HAP-1 (cell line): ENCODE results near the gene GFI1B.
"Not testable (repeated sequence)": the region's sequence is repeated elsewhere in the genome, so short reads cannot be mapped to it uniquely, and the experiment has no call there.

Experiments used
- DNase-seq, 2 experiments: peaks; one replicate each; pipeline ENCODE4 v3.0.0-alpha.2; 2016 to 2020; ENCODE audit warnings: low spot score in 2 of 2
- H3K27me3 ChIP-seq: fragments of 250-450 bp; sonication (Bioruptor Pico); 2 replicates; pipeline ENCODE4 v1.5.1; 2020; ENCODE audit warnings: low read depth, mild to moderate bottlenecking, moderate library complexity
- H3K36me3 ChIP-seq: fragments of 250-450 bp; sonication (Bioruptor Pico); replicated peaks from 2 replicates; pipeline ENCODE4 v1.5.1; 2020; ENCODE audit warnings: mild to moderate bottlenecking
- H3K4me1 ChIP-seq: fragments of 250-450 bp; sonication (Bioruptor Pico); 2 replicates; pipeline ENCODE4 v1.5.1; 2020; ENCODE audit warnings: mild to moderate bottlenecking
- H3K4me3 ChIP-seq: fragments of 250-450 bp; sonication (Bioruptor Pico); 2 replicates; pipeline ENCODE4 v1.5.1; 2020; ENCODE audit warnings: mild to moderate bottlenecking, moderate library complexity
- H3K9me3 ChIP-seq: fragments of 250-450 bp; sonication (Bioruptor Pico); 2 replicates; pipeline ENCODE4 v1.5.1; 2020; ENCODE audit warnings: mild to moderate bottlenecking, moderate library complexity
- in situ Hi-C: fragments of 300-500 bp; cut with MboI; formaldehyde crosslinking; loops from 3 replicates; pipeline ENCODE4 v1.14.3; 2020; ENCODE audit warnings: low sequenced_read_pairs, inconsistent platforms, mixed read lengths

GFI1B gene

GRCh38 chr9:133028221-133028620 is 49.7 kb downstream of the GFI1B start:
- in situ Hi-C loops = loop anchor here (25.0 kb wide), 1 partner anchor 459 kb away; the partner anchor contains the start of gene SLC2A6
- Histone ChIP-seq H3K9me3 (no peaks in the 10 kb centered on the region), H3K27me3 (no peaks in the 10 kb centered on the region), H3K36me3 (peaks cover 15% of the 10 kb centered on the region), H3K4me1 (peaks cover 4% of the 10 kb centered on the region), H3K4me3 (no peak overlapping the region)
- no peak for DNase-seq

- no peak for DNase-seq
- no peaks in the 10 kb centered on the region; the same call in 1 of the 2 replicates for H3K9me3 ChIP-seq
- no peaks in the 10 kb centered on the region for H3K27me3 ChIP-seq
- peaks cover 22% of the 10 kb centered on the region for H3K36me3 ChIP-seq
- peak overlapping the region; percentile 97 for H3K4me3 ChIP-seq
- H3K4me1 ChIP-seq = peaks cover 4% of the 10 kb centered on the region
- in situ Hi-C loops = loop anchor here (25.0 kb wide), 1 partner anchor 457 kb away; the partner anchor contains the start of gene SLC2A6
Observed at GRCh38 chr9:133029994-133030316, 51.5 kb downstream of the GFI1B start.

GRCh38 chr9:133030317-133031129 is 52.0 kb downstream of the GFI1B start, which contains the start of gene GTF3C5:
Gene GTF3C5, plus strand, starts transcription at chr9:133030997. Its CDS starts 15 bp downstream, at chr9:133031012.
- peak within 1 kb of the TSS; percentile 97 for H3K4me3 ChIP-seq
- H3K27me3 ChIP-seq = no peaks in the 10 kb centered on the region
- in situ Hi-C loops = loop anchor here (25.0 kb wide), 1 partner anchor 457 kb away; the partner anchor contains the start of gene SLC2A6
- H3K4me1 ChIP-seq = peaks cover 4% of the 10 kb centered on the region
- H3K36me3 ChIP-seq = peaks cover 24% of the 10 kb centered on the region
- peak; percentile 94 to 100 for DNase-seq
- H3K9me3 ChIP-seq = no peaks in the 10 kb centered on the region; the same call in 1 of the 2 replicates

- Histone ChIP-seq H3K4me1 (peaks cover 4% of the 10 kb centered on the region), H3K4me3 (peak overlapping the region; percentile 97), H3K36me3 (peaks cover 26% of the 10 kb centered on the region), H3K27me3 (no peaks in the 10 kb centered on the region), H3K9me3 (no peaks in the 10 kb centered on the region; the same call in 1 of the 2 replicates)
- no peak for DNase-seq
- in situ Hi-C loops = loop anchor here (25.0 kb wide), 1 partner anchor 456 kb away; the partner anchor contains the start of gene SLC2A6
Observed at GRCh38 chr9:133031130-133031422, 52.6 kb downstream of the GFI1B start.

- in situ Hi-C loops = loop anchor here (25.0 kb wide), 1 partner anchor 456 kb away; the partner anchor contains the start of gene SLC2A6
Observed at GRCh38 chr9:133031496-133031911, 53.0 kb downstream of the GFI1B start.

GRCh38 chr9:133032171-133032570 is 53.7 kb downstream of the GFI1B start:
- in situ Hi-C loops = loop anchor here (25.0 kb wide), 1 partner anchor 455 kb away; the partner anchor contains the start of gene SLC2A6
- DNase-seq = no peak
- peaks cover 4% of the 10 kb centered on the region for H3K4me1 ChIP-seq
- no peaks in the 10 kb centered on the region; the same call in 1 of the 2 replicates for H3K9me3 ChIP-seq
- peak overlapping the region; percentile 97 for H3K4me3 ChIP-seq
- H3K27me3 ChIP-seq = no peaks in the 10 kb centered on the region
- H3K36me3 ChIP-seq = peaks cover 34% of the 10 kb centered on the region

More at GRCh38 chr9:133031496-133031911, 53.0 kb downstream of the GFI1B start:
- Histone ChIP-seq H3K4me1 (peaks cover 4% of the 10 kb centered on the region), H3K9me3 (no peaks in the 10 kb centered on the region; the same call in 1 of the 2 replicates), H3K27me3 (no peaks in the 10 kb centered on the region), H3K36me3 (peaks cover 28% of the 10 kb centered on the region), H3K4me3 (peak overlapping the region; percentile 97)
- no peak for DNase-seq

- no peak overlapping the region for H3K4me3 ChIP-seq
- DNase-seq = no peak
- H3K36me3 ChIP-seq = peaks cover 34% of the 10 kb centered on the region
- H3K27me3 ChIP-seq = no peaks in the 10 kb centered on the region
- in situ Hi-C loops = loop anchor here (25.0 kb wide), 1 partner anchor 452 kb away; the partner anchor contains the start of gene SLC2A6
- peaks cover 4% of the 10 kb centered on the region for H3K4me1 ChIP-seq
- no peaks in the 10 kb centered on the region; the same call in 1 of the 2 replicates for H3K9me3 ChIP-seq
Observed at GRCh38 chr9:133035669-133036068, 57.2 kb downstream of the GFI1B start.

GRCh38 chr9:133037775-133038515 is 59.5 kb downstream of the GFI1B start:
- Histone ChIP-seq H3K9me3 (no peaks in the 10 kb centered on the region; the same call in 1 of the 2 replicates), H3K4me1 (peaks cover 4% of the 10 kb centered on the region; the same call in 1 of the 2 replicates), H3K27me3 (no peaks in the 10 kb centered on the region), H3K36me3 (peaks cover 35% of the 10 kb centered on the region), H3K4me3 (no peak overlapping the region)
- DNase-seq = no peak
- in situ Hi-C loops = loop anchor here (25.0 kb wide), 1 partner anchor 449 kb away; the partner anchor contains the start of gene SLC2A6

GRCh38 chr9:133040892-133041479 is 62.5 kb downstream of the GFI1B start:
- H3K4me1 ChIP-seq, H3K4me3 ChIP-seq, H3K9me3 ChIP-seq, H3K27me3 ChIP-seq: not testable (repeated sequence)
- H3K36me3 ChIP-seq = peaks cover 47% of the 10 kb centered on the region
- in situ Hi-C loops = loop anchor here (25.0 kb wide), 1 partner anchor 446 kb away; the partner anchor contains the start of gene SLC2A6
- DNase-seq = peak in 1 of 2 experiments; percentile 72
